CD8-positive, alpha-beta memory T cell (primary cell): ENCODE data around the gene ERAP2. TPM values are rescaled to one million over a fixed set of nuclear protein-coding genes. Genes with fewer than 3 reads are reported as not detected.
A peak's percentile ranks its signal among the peaks of the same experiment; 100 is the strongest.

ENCODE experiments used
- CTCF ChIA-PET: fragments of 350-600 bp; sonication (Branson Sonifier 250); formaldehyde crosslinking; loops from one replicate; lab custom pipeline; 2021; ENCODE audit warnings: antibody characterized with exemption; lab: Charles Lee
- POLR2A ChIA-PET: fragments of 350-600 bp; sonication (Branson Sonifier 250); formaldehyde crosslinking; loops from one replicate; lab custom pipeline; 2021; ENCODE audit warnings: antibody characterized with exemption; lab: Charles Lee
- DNase-seq, 5 donors: peaks; one replicate each; pipeline versions ENCODE4 v3.0.0 to v3.0.0-alpha.2; 2020 to 2022; ENCODE audit warnings: mixed read lengths in 1 of 5
- H3K27ac ChIP-seq: one replicate; pipeline ENCODE4 v1.7.0; 2013; ENCODE audit warnings: low read depth, mild to moderate bottlenecking, low read length, moderate library complexity
- H3K27me3 ChIP-seq: 2 replicates; pipeline ENCODE4 v1.7.0; 2013; ENCODE audit warnings: low read length, mild to moderate bottlenecking; ENCODE audit not compliant: insufficient read depth, poor library complexity, severe bottlenecking
- H3K36me3 ChIP-seq: 2 replicates; pipeline ENCODE4 v1.7.0; 2013; ENCODE audit warnings: mild to moderate bottlenecking, low read length, moderate library complexity; ENCODE audit not compliant: insufficient read depth
- H3K4me1 ChIP-seq: 2 replicates; pipeline ENCODE4 v1.7.0; 2013; ENCODE audit warnings: mild to moderate bottlenecking, low read length, moderate library complexity; ENCODE audit not compliant: insufficient read depth
- H3K4me3 ChIP-seq: 2 replicates; pipeline ENCODE4 v1.7.0; 2013; ENCODE audit warnings: mild to moderate bottlenecking, low read length
- H3K9me3 ChIP-seq: 2 replicates; pipeline ENCODE4 v1.7.0; 2013; ENCODE audit warnings: mild to moderate bottlenecking, low read length
- H3K27ac Mint-ChIP-seq, 8 donors: one replicate each; pipeline ENCODE4 v1.8.0; 2020 to 2021; ENCODE audit warnings: mixed read lengths in 8 of 8, mild to moderate bottlenecking in 6 of 8, inconsistent platforms in 3 of 8, moderate library complexity in 3 of 8
- H3K27me3 Mint-ChIP-seq, 2 donors: one replicate each; pipeline ENCODE4 v1.8.0; 2020 to 2021; ENCODE audit warnings: mixed read lengths in 2 of 2, mild to moderate bottlenecking in 1 of 2, moderate library complexity in 1 of 2
- H3K36me3 Mint-ChIP-seq, 3 donors: one replicate each; pipeline ENCODE4 v1.8.0; 2020 to 2021; ENCODE audit warnings: mixed read lengths in 3 of 3, inconsistent platforms in 1 of 3, mild to moderate bottlenecking in 1 of 3
- H3K4me1 Mint-ChIP-seq, 3 donors: one replicate each; pipeline ENCODE4 v1.8.0; 2020 to 2021; ENCODE audit warnings: mixed read lengths in 3 of 3, inconsistent platforms in 1 of 3, mild to moderate bottlenecking in 1 of 3
- H3K4me3 Mint-ChIP-seq, 7 donors: one replicate each; pipeline ENCODE4 v1.8.0; 2020 to 2021; ENCODE audit warnings: mixed read lengths in 7 of 7, mild to moderate bottlenecking in 6 of 7, moderate library complexity in 4 of 7, inconsistent platforms in 2 of 7
- H3K9me3 Mint-ChIP-seq, 5 donors: one replicate each; pipeline ENCODE4 v1.8.0; 2020 to 2022; ENCODE audit warnings: mixed read lengths in 5 of 5, mild to moderate bottlenecking in 3 of 5, moderate library complexity in 2 of 5, inconsistent platforms in 1 of 5
- polyA plus RNA-seq: library from polyadenylated mRNA; unstranded; fragments of 300-500 nt; fragmentation: Illumina TruSeq; gene quantifications from one replicate; pipeline ENCODE4 v1.2.3, GENCODE V29; 2021
- total RNA-seq, 2 experiments: library from RNA; stranded (reverse); gene quantifications; one replicate each; pipeline ENCODE4 v1.2.3, GENCODE V29; 2021

The ERAP2 gene
- total and polyA plus RNA-seq, 3 experiments from 2014 or later: 37.0 to 128 (median 41.4) TPM

GRCh38 chr5:96945144-96945897 is 69.0 kb downstream of the ERAP2 start:
- no peak for DNase-seq
- Mint-ChIP-seq H3K27ac (peak overlapping the region in 3 of 8 donors; percentile 12 to 86 (median 56)), H3K36me3 (peaks cover 5 to 19% (median 9%) of the 10 kb centered on the region in 3 donors), H3K9me3 (no peaks in the 10 kb centered on the region), H3K27me3 (no peaks in the 10 kb centered on the region), H3K4me3 (peak overlapping the region in 3 of 7 donors; percentile 20 to 77 (median 20)), H3K4me1 (peaks cover 75 to 93% (median 91%) of the 10 kb centered on the region in 3 donors)
- no peaks in the 10 kb centered on the region for H3K27me3 ChIP-seq
- POLR2A ChIA-PET: interaction anchor here (1.3 kb wide), 1 partner anchor 9 kb away, joined by 3 read pairs; the partner anchor contains the start of gene LNPEP
- H3K4me1 ChIP-seq: peaks cover 68% of the 10 kb centered on the region
- H3K4me3 ChIP-seq: no peak overlapping the region
- H3K36me3 ChIP-seq: no peaks in the 10 kb centered on the region
- H3K27ac ChIP-seq: no peak overlapping the region
- H3K9me3 ChIP-seq: no peaks in the 10 kb centered on the region
- CTCF ChIA-PET: interaction anchor here (1.3 to 2.2 kb wide), 2 partner anchors 9 to 16 kb away, joined by 3 to 6 read pairs; partner anchors contain the start of gene LNPEP

- H3K36me3 ChIP-seq: no peaks in the 10 kb centered on the region
- no peaks in the 10 kb centered on the region for H3K9me3 ChIP-seq
- no peaks in the 10 kb centered on the region for H3K27me3 Mint-ChIP-seq
- H3K4me3 ChIP-seq: no peak overlapping the region
- peaks cover 5 to 23% (median 9%) of the 10 kb centered on the region in 3 donors for H3K36me3 Mint-ChIP-seq
- no peaks in the 10 kb centered on the region for H3K27me3 ChIP-seq
- H3K4me1 ChIP-seq: peaks cover 60% of the 10 kb centered on the region
- H3K27ac ChIP-seq: no peak overlapping the region
- ChIA-PET POLR2A (no interaction called here), CTCF (interaction anchor here (1.3 to 2.2 kb wide), 2 partner anchors 10 to 15 kb away, joined by 3 to 6 read pairs; partner anchors contain the start of gene LNPEP)
- peaks cover 71 to 90% (median 88%) of the 10 kb centered on the region in 3 donors for H3K4me1 Mint-ChIP-seq
- H3K9me3 Mint-ChIP-seq: no peaks in the 10 kb centered on the region
- peak overlapping the region in 2 of 7 donors; percentile 29 to 77 for H3K4me3 Mint-ChIP-seq
- no peak for DNase-seq
- peak overlapping the region in 5 of 8 donors; percentile 12 to 86 (median 35) for H3K27ac Mint-ChIP-seq
These were observed 70.1 kb downstream of the ERAP2 start for GRCh38 chr5:96946381-96946780.

- Histone ChIP-seq H3K27ac (no peak overlapping the region), H3K4me1 (peaks cover 54% of the 10 kb centered on the region), H3K27me3 (no peaks in the 10 kb centered on the region), H3K9me3 (no peaks in the 10 kb centered on the region), H3K36me3 (no peaks in the 10 kb centered on the region), H3K4me3 (no peak overlapping the region)
- H3K4me3 Mint-ChIP-seq: peak overlapping the region in 1 of 7 donors; percentile 1
- peaks cover 0 to 16% (median 2%) of the 10 kb centered on the region in 3 donors for H3K36me3 Mint-ChIP-seq
- peaks cover 71 to 90% (median 89%) of the 10 kb centered on the region in 3 donors for H3K4me1 Mint-ChIP-seq
- H3K27ac Mint-ChIP-seq: peak overlapping the region; percentile 2 to 79 (median 72)
- no peak for DNase-seq
- ChIA-PET POLR2A (no interaction called here), CTCF (no interaction called here)
- H3K9me3 Mint-ChIP-seq: no peaks in the 10 kb centered on the region
- no peaks in the 10 kb centered on the region for H3K27me3 Mint-ChIP-seq
These were observed 75.9 kb downstream of the ERAP2 start for GRCh38 chr5:96952118-96952750.

- peak overlapping the region in 5 of 7 donors; percentile 2 to 22 (median 13) for H3K4me3 Mint-ChIP-seq
- H3K27ac ChIP-seq: no peak overlapping the region
These were observed 76.9 kb downstream of the ERAP2 start for GRCh38 chr5:96952974-96953730.

GRCh38 chr5:96957254-96958049 is 81.2 kb downstream of the ERAP2 start:
- peaks cover 0 to 5% (median 0%) of the 10 kb centered on the region in 3 donors for H3K36me3 Mint-ChIP-seq
- peaks cover 77 to 92% (median 92%) of the 10 kb centered on the region in 3 donors for H3K4me1 Mint-ChIP-seq
- H3K4me3 Mint-ChIP-seq: peak overlapping the region; percentile 34 to 80 (median 72)
- Histone ChIP-seq H3K4me3 (peak overlapping the region; percentile 17), H3K27me3 (no peaks in the 10 kb centered on the region), H3K27ac (no peak overlapping the region), H3K36me3 (no peaks in the 10 kb centered on the region), H3K4me1 (peaks cover 71% of the 10 kb centered on the region), H3K9me3 (no peaks in the 10 kb centered on the region)
- peak overlapping the region; percentile 75 to 98 (median 88) for H3K27ac Mint-ChIP-seq
- no peaks in the 10 kb centered on the region for H3K9me3 Mint-ChIP-seq
- no peak for DNase-seq
- POLR2A ChIA-PET: interaction anchor here (1.9 kb wide), 1 partner anchor 21 kb away, joined by 9 read pairs; the partner anchor contains the start of gene LNPEP
- no peaks in the 10 kb centered on the region for H3K27me3 Mint-ChIP-seq
- CTCF ChIA-PET: interaction anchor here (0.6 to 1.5 kb wide), 5 partner anchors 9 to 205 kb away, joined by 3 to 5 read pairs (median 3); partner anchors contain the start of gene LNPEP

More at GRCh38 chr5:96952974-96953730, 76.9 kb downstream of the ERAP2 start:
- Histone ChIP-seq H3K27me3 (no peaks in the 10 kb centered on the region), H3K4me3 (no peak overlapping the region), H3K4me1 (peaks cover 61% of the 10 kb centered on the region), H3K36me3 (no peaks in the 10 kb centered on the region), H3K9me3 (no peaks in the 10 kb centered on the region)
- no peak for DNase-seq
- H3K36me3 Mint-ChIP-seq: peaks cover 0 to 16% (median 2%) of the 10 kb centered on the region in 3 donors
- CTCF ChIA-PET: no interaction called here
- POLR2A ChIA-PET: no interaction called here
- no peaks in the 10 kb centered on the region for H3K9me3 Mint-ChIP-seq
- H3K27ac Mint-ChIP-seq: peak overlapping the region; percentile 41 to 79 (median 72)
- no peaks in the 10 kb centered on the region for H3K27me3 Mint-ChIP-seq
- H3K4me1 Mint-ChIP-seq: peaks cover 76 to 93% (median 91%) of the 10 kb centered on the region in 3 donors

GRCh38 chr5:96958977-96959376 is 82.7 kb downstream of the ERAP2 start:
- Histone ChIP-seq H3K4me1 (peaks cover 74% of the 10 kb centered on the region), H3K4me3 (no peak overlapping the region), H3K27me3 (no peaks in the 10 kb centered on the region), H3K9me3 (no peaks in the 10 kb centered on the region), H3K27ac (no peak overlapping the region), H3K36me3 (no peaks in the 10 kb centered on the region)
- ChIA-PET CTCF (interaction anchor here (1.0 kb wide), 1 partner anchor 23 kb away, joined by 3 read pairs; the partner anchor contains the start of gene LNPEP), POLR2A (interaction anchor here (0.7 kb wide), 1 partner anchor 60 kb away, joined by 3 read pairs; no protein-coding TSS in a partner anchor)
- Mint-ChIP-seq H3K27ac (peak overlapping the region; percentile 78 to 98 (median 89)), H3K4me1 (peaks cover 76 to 92% (median 92%) of the 10 kb centered on the region in 3 donors), H3K27me3 (no peaks in the 10 kb centered on the region), H3K36me3 (peaks cover 0 to 5% (median 0%) of the 10 kb centered on the region in 3 donors), H3K9me3 (no peaks in the 10 kb centered on the region), H3K4me3 (peak overlapping the region in 6 of 7 donors; percentile 55 to 80 (median 75))
- DNase-seq: no peak
